H9 (cell line): ENCODE results near the gene SUFU. TPM values are rescaled to one million over a fixed set of nuclear protein-coding genes. Genes with fewer than 3 reads are reported as not detected.

Experiments used
- DNase-seq: peaks from one replicate; pipeline ENCODE4 v3.0.0-alpha.2; 2017
- H2AFZ ChIP-seq: one replicate; pipeline ENCODE4 v1.6.1; 2013; ENCODE audit warnings: mild to moderate bottlenecking, low read length, control low read depth, moderate library complexity
- H2AK5ac ChIP-seq: 2 replicates; pipeline ENCODE4 v1.6.1; 2013; ENCODE audit warnings: low read length, control low read depth, mixed read lengths; ENCODE audit not compliant: insufficient read length
- H2BK120ac ChIP-seq: one replicate; pipeline ENCODE4 v1.6.1; 2013; ENCODE audit warnings: low read depth, mild to moderate bottlenecking, low read length, control low read depth, inconsistent platforms; ENCODE audit not compliant: poor library complexity, severe bottlenecking
- H2BK12ac ChIP-seq: 2 replicates; pipeline ENCODE4 v1.6.1; 2013; ENCODE audit warnings: low read length, control low read depth, mixed read lengths, low read depth; ENCODE audit not compliant: insufficient read length
- H2BK15ac ChIP-seq: 2 replicates; pipeline ENCODE4 v1.6.1; 2013; ENCODE audit warnings: low read depth, low read length, control low read depth
- H2BK20ac ChIP-seq: one replicate; pipeline ENCODE4 v1.6.1; 2013; ENCODE audit warnings: low read depth, mild to moderate bottlenecking, low read length, control low read depth, inconsistent platforms; ENCODE audit not compliant: poor library complexity, severe bottlenecking
- H2BK5ac ChIP-seq: 2 replicates; pipeline ENCODE4 v1.6.1; 2013; ENCODE audit warnings: low read length, control low read depth, mixed read lengths; ENCODE audit not compliant: insufficient read length
- H3K14ac ChIP-seq: 2 replicates; pipeline ENCODE4 v1.6.1; 2013; ENCODE audit warnings: low read length, control low read depth; ENCODE audit not compliant: insufficient read depth
- H3K18ac ChIP-seq: 2 replicates; pipeline ENCODE4 v1.6.1; 2013; ENCODE audit warnings: low read depth, mild to moderate bottlenecking, mixed read lengths, low read length, control low read depth; ENCODE audit not compliant: insufficient read length
- H3K23ac ChIP-seq: 2 replicates; pipeline ENCODE4 v1.6.1; 2013; ENCODE audit warnings: low read length, control low read depth, mixed read lengths, low read depth; ENCODE audit not compliant: insufficient read length
- H3K23me2 ChIP-seq: 2 replicates; pipeline ENCODE4 v1.6.1; 2013; ENCODE audit warnings: low read depth, mild to moderate bottlenecking, mixed read lengths, low read length, control low read depth; ENCODE audit not compliant: insufficient read length, poor library complexity, severe bottlenecking
- H3K27ac ChIP-seq: 2 replicates; pipeline ENCODE4 v1.5.1; 2013; ENCODE audit warnings: low read length, control low read depth, mixed read lengths, low read depth; ENCODE audit not compliant: insufficient read length
- H3K27me3 ChIP-seq: 2 replicates; pipeline ENCODE4 v1.6.1; 2013; ENCODE audit warnings: low read length, control low read depth, inconsistent platforms; ENCODE audit not compliant: insufficient read depth
- H3K4ac ChIP-seq: 2 replicates; pipeline ENCODE4 v1.6.1; 2013; ENCODE audit warnings: low read depth, mild to moderate bottlenecking, control low read depth, inconsistent platforms, low read length, moderate library complexity
- H3K4me1 ChIP-seq: 2 replicates; pipeline ENCODE4 v1.6.1; 2013; ENCODE audit warnings: low read length, control low read depth, inconsistent platforms; ENCODE audit not compliant: insufficient read depth
- H3K4me2 ChIP-seq: 2 replicates; pipeline ENCODE4 v1.6.1; 2013; ENCODE audit warnings: low read length, control low read depth, mixed read lengths; ENCODE audit not compliant: insufficient read length, insufficient read depth
- H3K56ac ChIP-seq: 2 replicates; pipeline ENCODE4 v1.6.1; 2013; ENCODE audit warnings: low read depth, mild to moderate bottlenecking, mixed read lengths, low read length, control low read depth; ENCODE audit not compliant: insufficient read length
- H3K79me1 ChIP-seq: 2 replicates; pipeline ENCODE4 v1.6.1; 2013; ENCODE audit warnings: low read depth, mild to moderate bottlenecking, moderate library complexity, low read length, control low read depth, inconsistent platforms; ENCODE audit not compliant: insufficient read depth, poor library complexity, severe bottlenecking
- H3K79me2 ChIP-seq: 2 replicates; pipeline ENCODE4 v1.6.1; 2013; ENCODE audit warnings: low read length, control low read depth, inconsistent platforms; ENCODE audit not compliant: insufficient read depth
- H3K9ac ChIP-seq: 2 replicates; pipeline ENCODE4 v1.6.1; 2013; ENCODE audit warnings: low read length, control low read depth, mixed read lengths; ENCODE audit not compliant: insufficient read length; ENCODE audit errors: extremely low read depth
- H3K9me3 ChIP-seq: one replicate; pipeline ENCODE4 v1.6.1; 2013; ENCODE audit warnings: low read depth, low read length, inconsistent platforms; ENCODE audit not compliant: control insufficient read depth
- H3T11ph ChIP-seq: one replicate; pipeline ENCODE4 v1.6.1; 2013; ENCODE audit warnings: mild to moderate bottlenecking, low read length, control low read depth, inconsistent platforms
- H4K20me1 ChIP-seq: one replicate; pipeline ENCODE4 v1.6.1; 2013; ENCODE audit not compliant: control insufficient read depth, insufficient read length, insufficient read depth
- H4K5ac ChIP-seq: 2 replicates; pipeline ENCODE4 v1.6.1; 2013; ENCODE audit warnings: low read depth, mild to moderate bottlenecking, mixed read lengths, low read length, control low read depth; ENCODE audit not compliant: insufficient read length
- H4K8ac ChIP-seq: replicated peaks from 2 replicates; pipeline ENCODE4 v1.6.1; 2013; ENCODE audit warnings: low read length, control low read depth, mixed read lengths, low read depth; ENCODE audit not compliant: insufficient read length
- H4K91ac ChIP-seq: 2 replicates; pipeline ENCODE4 v1.6.1; 2013; ENCODE audit warnings: low read depth, mild to moderate bottlenecking, moderate library complexity, mixed read lengths, low read length, control low read depth; ENCODE audit not compliant: insufficient read length
- H3K27ac Mint-ChIP-seq, 3 experiments: 2 replicates in 2 of 3; 3 replicates in 1 of 3; pipeline ENCODE4 v1.8.0; 2020 to 2021; ENCODE audit warnings: mixed read lengths in 3 of 3, mild to moderate bottlenecking in 1 of 3, moderate library complexity in 1 of 3
- H3K27me3 Mint-ChIP-seq: 2 replicates; pipeline ENCODE4 v1.8.0; 2021; ENCODE audit warnings: low read depth, mild to moderate bottlenecking, moderate library complexity, mixed read lengths
- H3K36me3 Mint-ChIP-seq, 3 experiments: 2 replicates in 2 of 3; 3 replicates in 1 of 3; pipeline ENCODE4 v1.8.0; 2020 to 2021; ENCODE audit warnings: low read depth in 3 of 3, mixed read lengths in 3 of 3; ENCODE audit not compliant: insufficient read depth in 1 of 3
- H3K4me1 Mint-ChIP-seq, 2 experiments: 2 replicates each; pipeline ENCODE4 v1.8.0; 2020; ENCODE audit warnings: mixed read lengths in 2 of 2
- H3K4me3 Mint-ChIP-seq, 2 experiments: 2 replicates in 1 of 2; 3 replicates in 1 of 2; pipeline ENCODE4 v1.8.0; 2020 to 2021; ENCODE audit warnings: mild to moderate bottlenecking in 2 of 2, mixed read lengths in 2 of 2, moderate library complexity in 1 of 2
- H3K9me3 Mint-ChIP-seq, 2 experiments: 2 replicates in 1 of 2; 3 replicates in 1 of 2; pipeline ENCODE4 v1.8.0; 2020; ENCODE audit warnings: mild to moderate bottlenecking in 2 of 2, mixed read lengths in 2 of 2, moderate library complexity in 1 of 2
- CTCF ChIP-seq: fragments of 200-600 bp; sonication (generic); conservative IDR thresholded peaks from 3 replicates; pipeline ENCODE4 v1.8.0; 2021; ENCODE audit warnings: antibody characterized with exemption, mild to moderate bottlenecking
- WGBS: extraction: QIAGEN DNeasy Blood & Tissue Kit; methylation state at CpG from one replicate; pipeline ENCODE4 v1.1.7; 2013; ENCODE audit warnings: missing lambda C conversion rate, low lambda C conversion rate, mixed read lengths; ENCODE audit not compliant: insufficient read length; ENCODE audit errors: extremely low coverage; 5-methylcytosine and 5-hydroxymethylcytosine counted together
- total RNA-seq: library from RNA; stranded (reverse); gene quantifications from 2 replicates; pipeline ENCODE4 v1.2.1, GENCODE V29; 2021

SUFU gene
- total RNA-seq, 1 experiment from 2014 or later = 9.5 TPM

DNA sequence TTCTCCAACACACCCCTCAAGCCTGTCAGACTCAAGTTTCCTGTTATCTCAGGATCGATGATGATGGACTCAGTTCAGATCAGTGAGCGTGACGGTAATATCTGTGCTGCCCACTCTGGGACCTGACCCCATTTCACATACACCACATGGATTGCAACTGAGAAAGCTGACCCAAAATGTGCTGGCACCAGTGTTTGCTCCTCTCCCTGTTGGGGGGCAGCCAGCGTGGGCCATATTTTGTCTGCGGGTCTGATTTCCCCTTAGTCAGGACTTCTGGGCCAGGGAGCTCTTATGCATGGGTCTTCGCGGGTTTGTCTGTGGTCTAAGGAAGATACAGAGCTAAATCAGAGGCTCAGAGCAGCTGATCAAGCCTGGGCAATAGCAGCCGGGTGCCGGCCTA lies 97.9 kb downstream of the SUFU start:
- no peaks in the 10 kb centered on the region for H3K9me3 ChIP-seq
- H3K56ac ChIP-seq = no peak overlapping the region
- H3T11ph ChIP-seq = no peak overlapping the region
- Mint-ChIP-seq H3K36me3 (peaks cover 0 to 18% (median 13%) of the 10 kb centered on the region in 3 experiments; a peak in 3 of 7 replicates), H3K4me3 (no peak overlapping the region), H3K4me1 (peaks cover 2 to 5% of the 10 kb centered on the region in 2 experiments), H3K9me3 (no peaks in the 10 kb centered on the region), H3K27ac (no peak overlapping the region), H3K27me3 (no peaks in the 10 kb centered on the region)
- no peak overlapping the region for H2BK12ac ChIP-seq
- no peak overlapping the region for H4K5ac ChIP-seq
- H4K91ac ChIP-seq = no peak overlapping the region
- no peak overlapping the region for H2BK5ac ChIP-seq
- H2BK120ac ChIP-seq = no peak overlapping the region
- H3K9ac ChIP-seq = no peak overlapping the region
- WGBS = no CpG with 5 or more reads among the region's 9 CpGs
- no peaks in the 10 kb centered on the region for H3K79me1 ChIP-seq
- no peaks in the 10 kb centered on the region for H3K4me1 ChIP-seq
- no peak overlapping the region for H3K27ac ChIP-seq
- no peak overlapping the region for H3K4ac ChIP-seq
- no peak overlapping the region for H3K4me2 ChIP-seq
- no peak overlapping the region for H4K8ac ChIP-seq
- no peak overlapping the region for H3K23ac ChIP-seq
- no peaks in the 10 kb centered on the region for H3K23me2 ChIP-seq
- H2BK20ac ChIP-seq = no peak overlapping the region
- no peak overlapping the region for H3K14ac ChIP-seq
- DNase-seq = no peak
- no peaks in the 10 kb centered on the region for H3K27me3 ChIP-seq
- H3K79me2 ChIP-seq = no peaks in the 10 kb centered on the region
- no peak overlapping the region for H2AK5ac ChIP-seq
- TF ChIP-seq CTCF = no peak
- no peaks in the 10 kb centered on the region for H4K20me1 ChIP-seq
- no peak overlapping the region for H2BK15ac ChIP-seq
- H2AFZ ChIP-seq = no peak overlapping the region
- H3K18ac ChIP-seq = no peak overlapping the region
